Fibroblast of lung (primary cell): ENCODE results near the gene AMDHD2. TPM values are rescaled to one million over a fixed set of nuclear protein-coding genes. Genes with fewer than 3 reads are reported as not detected.

ENCODE experiments used
- DNase-seq, 2 donors: peaks; one replicate each; pipeline versions ENCODE4 v3.0.0 to v3.0.0-alpha.2; 2010; ENCODE audit warnings: low read depth in 2 of 2
- H2AFZ ChIP-seq: 2 replicates; pipeline ENCODE4 v1.5.1; 2012; ENCODE audit warnings: low read length, control low read depth, inconsistent platforms
- H3K27ac ChIP-seq: 2 replicates; pipeline ENCODE4 v1.5.1; 2011; ENCODE audit warnings: low read length, control low read depth; ENCODE audit not compliant: insufficient read depth
- H3K27me3 ChIP-seq: 2 replicates; pipeline ENCODE4 v1.5.1; 2011; ENCODE audit warnings: mild to moderate bottlenecking, low read length; ENCODE audit not compliant: control insufficient read depth, insufficient read depth
- H3K36me3 ChIP-seq: 2 replicates; pipeline ENCODE4 v1.5.1; 2011; ENCODE audit warnings: low read length; ENCODE audit not compliant: control insufficient read depth, insufficient read depth
- H3K4me1 ChIP-seq: 2 replicates; pipeline ENCODE4 v1.5.1; 2011; ENCODE audit warnings: low read length; ENCODE audit not compliant: control insufficient read depth, insufficient read depth; ENCODE audit errors: extremely low read depth
- H3K4me2 ChIP-seq: 2 replicates; pipeline ENCODE4 v1.5.1; 2011; ENCODE audit warnings: low read length, control low read depth; ENCODE audit not compliant: insufficient read depth; ENCODE audit errors: extremely low read depth
- H3K4me3 ChIP-seq, 4 experiments: fragments of 200-600 bp in 1 of 4; sonication (generic) in 1 of 4; replicated peaks in 1 of 4; 2 replicates each; pipeline ENCODE4 v1.5.1; 2011 to 2016; ENCODE audit warnings: low read length in 4 of 4, low read depth in 3 of 4, mild to moderate bottlenecking in 3 of 4, control low read depth in 2 of 4, inconsistent platforms in 1 of 4, mixed read lengths in 1 of 4; ENCODE audit not compliant: insufficient read depth in 1 of 4; ENCODE audit errors: control extremely low read depth in 1 of 4
- H3K79me2 ChIP-seq: 2 replicates; pipeline ENCODE4 v1.5.1; 2012; ENCODE audit warnings: mild to moderate bottlenecking, low read length, inconsistent platforms; ENCODE audit not compliant: control insufficient read depth, insufficient read depth
- H3K9ac ChIP-seq: 2 replicates; pipeline ENCODE4 v1.5.1; 2011; ENCODE audit warnings: mild to moderate bottlenecking, low read length, control low read depth; ENCODE audit not compliant: insufficient read depth
- H3K9me3 ChIP-seq: 2 replicates; pipeline ENCODE4 v1.5.1; 2012; ENCODE audit warnings: low read depth, low read length; ENCODE audit not compliant: control insufficient read depth, insufficient read depth
- H4K20me1 ChIP-seq: 2 replicates; pipeline ENCODE4 v1.5.1; 2011; ENCODE audit warnings: low read length; ENCODE audit not compliant: control insufficient read depth, insufficient read depth; ENCODE audit errors: extremely low read depth
- CTCF ChIP-seq, 2 donors: IDR thresholded peaks in 1 of 2; conservative IDR thresholded peaks in 1 of 2; 1 replicate in 1 of 2; 2 replicates in 1 of 2; pipeline ENCODE4 v1.5.1; 2011 to 2012; ENCODE audit warnings: low read length in 2 of 2, control low read depth in 1 of 2, inconsistent platforms in 1 of 2, low read depth in 1 of 2, mild to moderate bottlenecking in 1 of 2
- EZH2 ChIP-seq: IDR thresholded peaks from 2 replicates; pipeline ENCODE4 v1.5.1; 2012; ENCODE audit warnings: low read length, control low read depth, mild to moderate bottlenecking; ENCODE audit errors: missing control alignments
- polyA plus RNA-seq, 2 donors: library from polyadenylated mRNA; depleted of rRNA in 1 of 2; stranded (reverse) in 1 of 2; unstranded in 1 of 2; fragments of >200 nt; gene quantifications; 2 replicates each; pipeline ENCODE4 v1.2.1, GENCODE V29; 2011 to 2012; ENCODE audit warnings: missing spikeins in 1 of 2
- total RNA-seq: library from RNA; depleted of rRNA; stranded (reverse); fragments of >200 nt; gene quantifications from 2 replicates; pipeline ENCODE4 v1.2.1, GENCODE V29; 2014

Gene AMDHD2
- total and polyA plus RNA-seq, 2 donors (not counting 1 experiment from before 2014, with no cell fraction given) = 10.8 to 37.2 TPM

- TF ChIP-seq EZH2 = no peak
- no peak for TF ChIP-seq CTCF (conservative IDR thresholded peaks at IDR 0.05 in 1 of 2, IDR thresholded peaks at IDR 0.05 in 1 of 2; ENCODE audit: low read depth in 1 of 2, low read length in 2 of 2)
- H3K4me3 ChIP-seq = peak within 1 kb of the TSS; percentile 57 to 96 (median 90)
- peak within 1 kb of the TSS; percentile 96 for H3K9ac ChIP-seq
- no peaks in the 10 kb centered on the region for H3K9me3 ChIP-seq
- peaks cover 2% of the 10 kb centered on the region for H4K20me1 ChIP-seq
- peak; percentile 76 to 82 for DNase-seq
- H3K4me1 ChIP-seq = peaks cover 18% of the 10 kb centered on the region
- H2AFZ ChIP-seq = no peak within 1 kb of the TSS
- peaks cover 3% of the 10 kb centered on the region for H3K36me3 ChIP-seq
- H3K27ac ChIP-seq = peak within 1 kb of the TSS; percentile 90
- H3K27me3 ChIP-seq = no peaks in the 10 kb centered on the region
- H3K79me2 ChIP-seq = peaks cover 47% of the 10 kb centered on the region
- peak within 1 kb of the TSS; percentile 89 for H3K4me2 ChIP-seq
These were observed 6.5 kb upstream of the AMDHD2 start, which contains the start of gene ATP6V0C for GRCh38 chr16:2513405-2514332. Gene ATP6V0C (plus strand): TSS chr16:2513952. CDS start chr16:2514104, 152 bp downstream.

GRCh38 chr16:2514333-2515179 is 5.6 kb upstream of the AMDHD2 start:
- no peaks in the 10 kb centered on the region for H3K9me3 ChIP-seq

More at GRCh38 chr16:2514333-2515179, 5.6 kb upstream of the AMDHD2 start:
- H3K4me1 ChIP-seq = peaks cover 23% of the 10 kb centered on the region
- H3K36me3 ChIP-seq = peaks cover 8% of the 10 kb centered on the region
- peak overlapping the region; percentile 89 for H3K4me2 ChIP-seq
- H3K9ac ChIP-seq = peak overlapping the region; percentile 96
- no peak overlapping the region for H2AFZ ChIP-seq
- no peak for TF ChIP-seq EZH2
- no peak for TF ChIP-seq CTCF (conservative IDR thresholded peaks at IDR 0.05 in 1 of 2, IDR thresholded peaks at IDR 0.05 in 1 of 2; ENCODE audit: low read depth in 1 of 2, low read length in 2 of 2)
- H3K4me3 ChIP-seq = peak overlapping the region; percentile 57 to 96 (median 90)
- peaks cover 56% of the 10 kb centered on the region for H3K79me2 ChIP-seq
- H3K27me3 ChIP-seq = no peaks in the 10 kb centered on the region
- peaks cover 2% of the 10 kb centered on the region for H4K20me1 ChIP-seq
- H3K27ac ChIP-seq = peak overlapping the region; percentile 90
- DNase-seq = no peak
